GM23338 (cell line): ENCODE data around the gene L1CAM. TPM values are rescaled to one million over a fixed set of nuclear protein-coding genes. Genes with fewer than 3 reads are reported as not detected.

Experiments used
- ATAC-seq: fragments of 200-7000 bp; cut with Tn5 transposase; 3 replicates; pipeline ENCODE4 v1.9.1; 2020
- DNase-seq: peaks from one replicate; pipeline ENCODE4 v3.0.0-alpha.2; 2015; ENCODE audit warnings: low spot score
- H2AFZ ChIP-seq: fragments of 200-600 bp; sonication (generic); 2 replicates; pipeline ENCODE4 v1.8.0; 2016; ENCODE audit warnings: antibody characterized with exemption, mild to moderate bottlenecking, moderate library complexity
- H3F3A ChIP-seq: fragments of 200-600 bp; sonication (generic); replicated peaks from 2 replicates; pipeline ENCODE4 v1.8.0; 2017; ENCODE audit warnings: antibody characterized with exemption, mixed run types, low read depth
- H3K27ac ChIP-seq: fragments of 200-600 bp; sonication (generic); 2 replicates; pipeline ENCODE4 v1.6.1; 2016; ENCODE audit warnings: low read depth
- H3K27me3 ChIP-seq: fragments of 200-600 bp; sonication (generic); 2 replicates; pipeline ENCODE4 v1.8.0; 2016; ENCODE audit warnings: mild to moderate bottlenecking, mixed run types, moderate library complexity; ENCODE audit not compliant: insufficient read depth
- H3K36me3 ChIP-seq: fragments of 200-600 bp; sonication (generic); 2 replicates; pipeline ENCODE4 v1.8.0; 2016; ENCODE audit warnings: mild to moderate bottlenecking; ENCODE audit not compliant: insufficient read depth
- H3K4me1 ChIP-seq: fragments of 200-600 bp; sonication (generic); 2 replicates; pipeline ENCODE4 v1.8.0; 2016; ENCODE audit warnings: mild to moderate bottlenecking, moderate library complexity; ENCODE audit not compliant: insufficient read depth
- H3K4me2 ChIP-seq: fragments of 200-600 bp; sonication (generic); 2 replicates; pipeline ENCODE4 v1.7.1; 2017; ENCODE audit warnings: mixed run types
- H3K4me3 ChIP-seq: fragments of 200-600 bp; sonication (generic); 2 replicates; pipeline ENCODE4 v1.6.1; 2016; ENCODE audit warnings: mixed run types
- H3K79me2 ChIP-seq: fragments of 200-600 bp; sonication (generic); replicated peaks from 2 replicates; pipeline ENCODE4 v1.8.0; 2017; ENCODE audit warnings: mild to moderate bottlenecking; ENCODE audit not compliant: insufficient read depth
- H3K9me2 ChIP-seq: fragments of 200-600 bp; sonication (generic); 2 replicates; pipeline ENCODE4 v1.8.0; 2017; ENCODE audit not compliant: insufficient read depth
- H4K20me1 ChIP-seq: fragments of 200-600 bp; sonication (generic); replicated peaks from 2 replicates; pipeline ENCODE4 v1.8.0; 2017; ENCODE audit warnings: mild to moderate bottlenecking; ENCODE audit not compliant: insufficient read depth
- H3K27ac Mint-ChIP-seq: 2 replicates; pipeline ENCODE4 v1.8.0; 2020; ENCODE audit warnings: inconsistent platforms, mild to moderate bottlenecking, moderate library complexity, mixed read lengths
- H3K27me3 Mint-ChIP-seq: 3 replicates; pipeline ENCODE4 v1.8.0; 2022; ENCODE audit warnings: low read depth, mild to moderate bottlenecking, moderate library complexity, mixed read lengths, inconsistent platforms; ENCODE audit not compliant: insufficient read depth, poor library complexity
- H3K36me3 Mint-ChIP-seq: 3 replicates; pipeline ENCODE4 v1.8.0; 2021; ENCODE audit warnings: low read depth, mild to moderate bottlenecking, inconsistent platforms, moderate library complexity, mixed read lengths
- H3K4me1 Mint-ChIP-seq: 3 replicates; pipeline ENCODE4 v1.8.0; 2020; ENCODE audit warnings: mild to moderate bottlenecking, inconsistent platforms, mixed read lengths
- H3K4me3 Mint-ChIP-seq: 3 replicates; pipeline ENCODE4 v1.8.0; 2021; ENCODE audit warnings: moderate library complexity, mild to moderate bottlenecking, inconsistent platforms, mixed read lengths
- H3K9me3 Mint-ChIP-seq: 3 replicates; pipeline ENCODE4 v1.8.0; 2020; ENCODE audit warnings: moderate library complexity, mild to moderate bottlenecking, inconsistent platforms, mixed read lengths
- ETS1 ChIP-seq: IDR thresholded peaks from 2 replicates; pipeline ENCODE4 v1.6.1; 2016; ENCODE audit warnings: antibody characterized with exemption
- EZH2phosphoT487 ChIP-seq: fragments of 200-600 bp; sonication (generic); IDR thresholded peaks from one replicate; pipeline ENCODE4 v1.8.1; 2018; ENCODE audit warnings: antibody characterized with exemption; ENCODE audit not compliant: unreplicated experiment
- JUNB ChIP-seq: IDR thresholded peaks from one replicate; pipeline ENCODE4 v1.6.1; 2016; ENCODE audit warnings: antibody characterized with exemption; ENCODE audit not compliant: unreplicated experiment
- NANOG ChIP-seq: IDR thresholded peaks from 2 replicates; pipeline ENCODE4 v1.6.1; 2016; ENCODE audit warnings: antibody characterized with exemption, borderline replicate concordance
- REST ChIP-seq: IDR thresholded peaks from one replicate; pipeline ENCODE4 v1.6.1; 2018; ENCODE audit warnings: antibody characterized with exemption; ENCODE audit not compliant: unreplicated experiment
- ZNF114 ChIP-seq: fragments of 250-450 bp; sonication (Bioruptor Pico); IDR thresholded peaks from 2 replicates; pipeline ENCODE4 v1.5.0; 2020; ENCODE audit warnings: mild to moderate bottlenecking, moderate library complexity
- ZNF331 ChIP-seq: fragments of 250-450 bp; sonication (Bioruptor Pico); IDR thresholded peaks from 2 replicates; pipeline ENCODE4 v1.5.0; 2020; ENCODE audit warnings: low read depth, mild to moderate bottlenecking, moderate library complexity
- ZNF462 ChIP-seq: fragments of 250-450 bp; sonication (Bioruptor Pico); IDR thresholded peaks from 2 replicates; pipeline ENCODE4 v1.5.0; 2020; ENCODE audit warnings: mild to moderate bottlenecking, moderate library complexity
- polyA plus RNA-seq: library from polyadenylated mRNA; unstranded; fragments of >200 nt; fragmentation: Nextera tagmentation; extraction: Ambion mirVana; gene quantifications from 2 replicates; pipeline ENCODE4 v1.2.1, GENCODE V29; 2016
- total RNA-seq: library from RNA; depleted of rRNA; stranded (reverse); fragments of >200 nt; shearing (Covaris generic); gene quantifications from 2 replicates; pipeline ENCODE4 v1.2.3, GENCODE V29; 2014

L1CAM gene
- total and polyA plus RNA-seq, 2 experiments from 2014 or later, result 7.4 to 29.2 TPM

GRCh38 chrX:153926858-153927671 lies 41.1 kb upstream of the L1CAM start:
- Mint-ChIP-seq H3K27me3 (peaks cover 9% of the 10 kb centered on the region), H3K4me3 (peak overlapping the region; percentile 77), H3K27ac (peak overlapping the region; percentile 89), H3K4me1 (peaks cover 26% of the 10 kb centered on the region), H3K36me3 (peaks cover 17% of the 10 kb centered on the region), H3K9me3 (no peaks in the 10 kb centered on the region; the same call in 2 of the 3 replicates)
- Histone ChIP-seq H3K4me2 (peak overlapping the region; percentile 83), H3K27ac (peak overlapping the region; percentile 90; the same call in 1 of the 2 replicates), H3F3A (0 out of 2 replicates have a peak, but pooled peaks cover 5% of the 10 kb centered on the region), H3K79me2 (no peaks in the 10 kb centered on the region), H3K9me2 (no peaks in the 10 kb centered on the region), H2AFZ (no peak overlapping the region), H4K20me1 (no peaks in the 10 kb centered on the region), H3K27me3 (no peaks in the 10 kb centered on the region), H3K4me3 (peak overlapping the region; percentile 65), H3K4me1 (peaks cover 10% of the 10 kb centered on the region; the same call in 1 of the 2 replicates), H3K36me3 (no peaks in the 10 kb centered on the region)
- TF ChIP-seq ETS1 (0 out of 2 replicates have a peak, but pooled peaks have one; percentile 22), ZNF331 (no peak)
- peak; percentile 6 for ATAC-seq
- DNase-seq, result peak; percentile 55

- Histone ChIP-seq H3K27ac (no peak overlapping the region), H3K9me2 (no peaks in the 10 kb centered on the region), H3K4me3 (peak overlapping the region; percentile 65)
- TF ChIP-seq REST (no peak), ZNF331 (no peak), ETS1 (no peak), NANOG (no peak), JUNB (no peak), ZNF462 (CRISPR knock-in tag) (no peak), ZNF114 (CRISPR knock-in tag) (no peak), EZH2phosphoT487 (no peak)
Observed at GRCh38 chrX:153926552-153926857, 40.5 kb upstream of the L1CAM start.

More at GRCh38 chrX:153926552-153926857, 40.5 kb upstream of the L1CAM start:
- peak overlapping the region; percentile 77 for H3K4me3 Mint-ChIP-seq
- no peak overlapping the region for H3K27ac Mint-ChIP-seq
- Histone ChIP-seq H3K4me2 (peak overlapping the region; percentile 83), H3K36me3 (no peaks in the 10 kb centered on the region), H3K27me3 (no peaks in the 10 kb centered on the region), H4K20me1 (no peaks in the 10 kb centered on the region), H3K4me1 (peaks cover 10% of the 10 kb centered on the region; the same call in 1 of the 2 replicates), H2AFZ (no peak overlapping the region), H3F3A (0 out of 2 replicates have a peak, but pooled peaks cover 5% of the 10 kb centered on the region), H3K79me2 (no peaks in the 10 kb centered on the region)
- no peak for ATAC-seq
- peaks cover 26% of the 10 kb centered on the region for H3K4me1 Mint-ChIP-seq
- H3K9me3 Mint-ChIP-seq, result no peaks in the 10 kb centered on the region; the same call in 2 of the 3 replicates
- peaks cover 12% of the 10 kb centered on the region for H3K36me3 Mint-ChIP-seq
- no peak for DNase-seq
- H3K27me3 Mint-ChIP-seq, result peaks cover 9% of the 10 kb centered on the region
